Kidney epithelial cell (primary cell): ENCODE measurements around the gene SPATA32. TPM values are rescaled to one million over a fixed set of nuclear protein-coding genes. Genes with fewer than 3 reads are reported as not detected.
A peak's percentile ranks its signal among the peaks of the same experiment; 100 is the strongest.

ENCODE experiments used
- DNase-seq: peaks from one replicate; pipeline ENCODE4 v3.0.0-alpha.2; 2010; ENCODE audit warnings: low read depth
- H3K27me3 ChIP-seq: 2 replicates; pipeline ENCODE4 v1.6.0; 2011; ENCODE audit warnings: low read length; ENCODE audit not compliant: control insufficient read depth, insufficient read depth
- H3K36me3 ChIP-seq: 2 replicates; pipeline ENCODE4 v1.5.1; 2011; ENCODE audit warnings: low read length; ENCODE audit not compliant: control insufficient read depth, insufficient read depth
- H3K4me3 ChIP-seq: 2 replicates; pipeline ENCODE4 v1.5.1; 2011; ENCODE audit warnings: low read depth, mild to moderate bottlenecking, control low read depth, low read length
- total RNA-seq: library from RNA; depleted of rRNA; stranded (reverse); fragments of >200 nt; gene quantifications from 2 replicates; pipeline ENCODE4 v1.2.3, GENCODE V29; 2015
- TF ChIP-seq, protein P1 (sequence below): IDR thresholded peaks from 2 replicates; pipeline ENCODE4 v1.5.1; 2011; ENCODE audit warnings: mild to moderate bottlenecking, moderate library complexity, low read length, control low read depth, inconsistent platforms; ENCODE audit not compliant: insufficient read depth, poor library complexity, severe bottlenecking

SPATA32 gene
- total RNA-seq, 1 donor from 2014 or later: not detected

DNA sequence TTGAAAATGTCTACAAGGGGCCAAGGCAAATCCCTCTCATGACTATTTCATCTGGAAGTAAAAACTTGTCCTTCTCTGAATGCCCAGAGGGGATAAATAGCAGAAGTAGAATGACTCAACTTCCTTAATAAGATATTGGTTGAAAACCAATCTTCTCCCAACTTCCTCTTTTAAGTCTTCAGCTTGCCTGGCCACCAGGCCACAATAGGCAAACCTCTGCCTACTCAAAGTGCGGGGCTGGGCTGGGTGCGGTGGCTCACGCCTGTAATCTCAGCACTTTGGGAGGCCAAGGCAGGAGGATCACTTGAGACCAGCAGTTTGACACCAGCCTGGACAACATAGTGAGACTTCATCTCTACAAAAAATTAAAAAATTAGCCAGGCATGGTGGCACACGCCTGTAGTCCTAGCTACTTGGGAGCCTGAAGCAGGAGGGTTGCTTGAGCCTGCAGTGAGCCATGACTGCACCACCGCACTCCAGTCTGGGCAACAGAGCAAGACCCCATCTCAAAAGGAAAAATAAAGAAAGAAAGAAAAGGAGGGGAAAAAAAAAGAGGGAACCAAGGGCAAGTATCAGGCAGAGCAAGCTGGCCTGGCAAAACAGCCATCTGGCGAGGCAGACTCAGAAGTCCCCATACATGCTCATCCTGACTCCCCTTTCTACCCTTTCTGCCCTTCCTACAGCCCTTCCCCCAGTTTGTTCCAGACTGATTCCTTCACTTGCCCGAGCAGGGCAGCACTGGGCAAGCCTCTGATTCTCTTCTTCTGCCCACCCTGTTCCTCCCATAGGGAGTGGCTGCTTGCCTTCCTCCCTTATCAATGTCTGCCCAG, 34.3 kb upstream of the SPATA32 start:
- Histone ChIP-seq H3K36me3 (no peaks in the 10 kb centered on the region), H3K27me3 (no peaks in the 10 kb centered on the region), H3K4me3 (no peak overlapping the region)
- DNase-seq: no peak
- TF ChIP-seq, protein P1, sequence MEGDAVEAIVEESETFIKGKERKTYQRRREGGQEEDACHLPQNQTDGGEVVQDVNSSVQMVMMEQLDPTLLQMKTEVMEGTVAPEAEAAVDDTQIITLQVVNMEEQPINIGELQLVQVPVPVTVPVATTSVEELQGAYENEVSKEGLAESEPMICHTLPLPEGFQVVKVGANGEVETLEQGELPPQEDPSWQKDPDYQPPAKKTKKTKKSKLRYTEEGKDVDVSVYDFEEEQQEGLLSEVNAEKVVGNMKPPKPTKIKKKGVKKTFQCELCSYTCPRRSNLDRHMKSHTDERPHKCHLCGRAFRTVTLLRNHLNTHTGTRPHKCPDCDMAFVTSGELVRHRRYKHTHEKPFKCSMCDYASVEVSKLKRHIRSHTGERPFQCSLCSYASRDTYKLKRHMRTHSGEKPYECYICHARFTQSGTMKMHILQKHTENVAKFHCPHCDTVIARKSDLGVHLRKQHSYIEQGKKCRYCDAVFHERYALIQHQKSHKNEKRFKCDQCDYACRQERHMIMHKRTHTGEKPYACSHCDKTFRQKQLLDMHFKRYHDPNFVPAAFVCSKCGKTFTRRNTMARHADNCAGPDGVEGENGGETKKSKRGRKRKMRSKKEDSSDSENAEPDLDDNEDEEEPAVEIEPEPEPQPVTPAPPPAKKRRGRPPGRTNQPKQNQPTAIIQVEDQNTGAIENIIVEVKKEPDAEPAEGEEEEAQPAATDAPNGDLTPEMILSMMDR: no peak

DNA sequence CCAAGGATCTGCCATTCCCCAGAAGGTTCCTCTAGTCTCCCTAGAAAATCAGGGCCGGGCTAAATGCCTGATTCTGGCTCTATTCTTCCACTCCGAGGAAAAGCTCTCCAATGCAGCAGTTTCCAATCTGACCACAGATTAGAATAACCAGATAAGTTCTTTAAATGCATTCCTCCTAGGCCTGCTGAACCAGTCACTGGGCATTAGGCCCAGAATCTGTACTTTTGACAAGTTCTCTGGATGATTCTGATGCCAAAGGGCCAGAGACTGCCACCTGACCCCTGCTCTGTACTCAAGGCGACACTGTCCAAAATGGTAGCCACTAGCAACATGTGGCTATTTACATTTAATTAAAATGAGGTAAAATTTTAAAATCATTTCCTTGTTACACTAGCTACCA, 32.6 kb upstream of the SPATA32 start:
- Histone ChIP-seq H3K27me3 (no peaks in the 10 kb centered on the region), H3K36me3 (no peaks in the 10 kb centered on the region), H3K4me3 (no peak overlapping the region)
- TF ChIP-seq, protein P1: no peak
- no peak for DNase-seq

DNA sequence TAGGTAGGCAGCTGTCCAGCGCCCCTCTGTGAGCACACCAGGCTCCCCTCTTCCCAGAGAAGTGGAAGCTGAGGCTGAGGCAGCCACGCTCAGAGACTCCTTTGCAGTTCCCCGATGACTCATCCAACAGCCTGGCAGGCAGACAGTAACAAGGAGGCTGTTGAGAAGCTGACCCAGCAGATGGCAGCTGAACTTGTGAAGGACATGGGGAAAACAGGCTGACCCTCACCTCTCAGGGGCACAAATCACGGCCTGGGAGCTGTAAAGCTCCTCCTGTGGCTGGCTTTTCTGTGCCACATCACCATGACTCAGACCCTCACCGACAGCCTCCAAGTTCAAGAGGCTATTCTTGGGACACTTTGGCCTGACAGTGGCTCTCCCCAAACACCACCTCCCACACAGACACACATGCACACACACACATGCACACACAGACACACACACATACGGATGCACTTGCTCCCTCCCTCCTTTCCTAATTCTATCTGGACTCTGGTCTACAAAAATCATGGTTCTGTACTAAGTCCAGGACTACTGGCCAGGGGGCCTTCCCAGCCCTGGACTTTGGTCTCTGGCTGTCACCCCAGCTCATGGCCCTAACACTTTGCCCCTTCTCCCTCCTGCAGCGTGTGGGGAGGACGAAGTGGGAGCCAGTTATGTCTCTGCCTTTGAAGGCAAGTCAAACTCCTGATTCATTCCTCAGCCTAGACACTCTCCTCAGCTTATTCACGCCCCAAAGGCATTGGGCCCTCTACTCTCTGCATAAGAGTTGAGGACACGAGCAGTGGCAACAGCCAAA, 31.7 kb upstream of the SPATA32 start:
- no peaks in the 10 kb centered on the region for H3K36me3 ChIP-seq
- DNase-seq: peak; percentile 89
- TF ChIP-seq, protein P1: no peak
- no peaks in the 10 kb centered on the region for H3K27me3 ChIP-seq
- H3K4me3 ChIP-seq: no peak overlapping the region

DNA sequence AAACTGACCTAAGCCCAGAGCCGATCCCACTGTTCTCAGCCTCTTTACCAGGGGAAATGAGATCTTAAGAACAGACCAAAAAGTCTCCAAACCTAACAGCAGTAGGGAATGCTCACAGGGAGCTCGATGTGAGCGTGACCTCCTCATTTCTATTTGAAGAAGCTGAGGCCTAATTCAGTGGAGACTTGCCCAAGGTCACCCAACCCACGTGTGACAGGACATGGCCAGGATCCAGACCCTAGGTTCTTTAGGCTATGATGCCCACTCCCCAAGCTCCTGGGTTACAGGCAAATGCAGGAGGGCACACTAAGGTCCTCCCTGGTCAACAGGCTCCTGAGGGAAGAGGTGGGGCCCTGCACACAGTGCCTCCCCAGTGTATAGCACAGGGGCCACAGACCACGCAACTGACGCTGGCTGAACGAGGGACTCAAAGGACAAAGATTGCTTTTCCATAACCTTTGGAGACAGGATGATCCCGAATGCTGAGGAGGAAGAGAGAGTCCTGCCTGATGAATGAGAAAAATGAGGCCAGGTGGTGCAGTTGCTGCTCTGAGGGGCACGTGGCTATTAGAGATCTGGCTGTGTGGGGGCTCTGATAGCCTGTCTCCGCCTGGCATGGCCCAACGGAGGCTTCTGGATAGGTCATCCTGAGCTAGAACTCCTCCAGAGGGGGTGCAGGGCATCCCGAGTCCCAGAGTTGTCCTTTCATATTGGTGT, 31.0 kb upstream of the SPATA32 start:
- Histone ChIP-seq H3K27me3 (no peaks in the 10 kb centered on the region), H3K36me3 (no peaks in the 10 kb centered on the region), H3K4me3 (no peak overlapping the region)
- no peak for DNase-seq
- TF ChIP-seq, protein P1: no peak

DNA sequence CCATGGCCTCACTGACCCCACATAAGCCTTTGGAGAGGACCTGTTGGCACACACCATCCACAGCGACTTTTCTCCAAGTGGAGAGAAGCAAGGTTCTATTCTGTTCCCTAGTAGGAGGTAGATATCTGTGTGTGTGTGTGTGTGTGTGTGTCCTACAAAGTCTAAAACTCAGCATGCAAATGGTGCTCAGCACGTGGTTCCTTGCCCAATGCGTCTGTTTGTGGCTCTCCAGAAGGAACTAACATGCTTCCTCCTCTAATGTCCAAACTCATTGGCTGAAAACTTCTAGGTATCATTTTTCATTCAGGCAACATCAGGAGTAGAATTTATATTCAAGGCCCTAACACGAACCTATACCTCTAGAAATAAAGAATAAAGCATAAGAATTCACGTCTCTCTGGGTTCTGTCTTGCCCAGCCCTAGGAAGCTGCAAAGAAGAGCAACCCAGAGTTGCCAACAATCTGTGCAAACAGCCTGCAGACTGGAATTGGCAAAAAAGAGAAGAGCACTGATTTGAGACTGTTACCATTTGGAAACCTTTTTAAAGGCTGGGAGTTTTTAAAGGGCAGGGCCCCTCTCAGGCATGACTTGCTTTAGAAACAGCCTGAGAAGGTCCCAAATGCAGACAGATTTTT, 29.4 kb upstream of the SPATA32 start:
- no peak for DNase-seq
- Histone ChIP-seq H3K36me3 (no peaks in the 10 kb centered on the region), H3K27me3 (no peaks in the 10 kb centered on the region), H3K4me3 (no peak overlapping the region)
- TF ChIP-seq, protein P1: no peak
